ENCODE results near the gene SOD2.
"Not testable (repeated sequence)": the region's sequence is repeated elsewhere in the genome, so short reads cannot be mapped to it uniquely, and the experiment has no call there.

Gene SOD2

GRCh38 chr6:159726918-159727716 lies 34.1 kb upstream of the SOD2 start, which contains the start of gene WTAP:
Gene WTAP, plus strand, starts transcription at chr6:159727506. Its CDS starts 8,760 bp downstream, at chr6:159736266.
- Histone ChIP-seq H3K27me3 (ENCODE audit: insufficient read depth, low read length, poor library complexity) (no peaks in the 10 kb centered on the region), H3K27ac (ENCODE audit: low read length) (peak within 1 kb of the TSS; percentile 100), H3K36me3 (ENCODE audit: insufficient read depth, low read length) (peaks cover 38% of the 10 kb centered on the region), H3K79me2 (ENCODE audit: insufficient read depth, low read length) (peaks cover 98% of the 10 kb centered on the region), H3K4me3 (ENCODE audit: low read depth in 1 of 2, low read length in 2 of 2) (peak within 1 kb of the TSS; percentile 60 to 72), H3K4me2 (ENCODE audit: insufficient read depth, low read length) (peak within 1 kb of the TSS; percentile 94), H3K4me1 (ENCODE audit: insufficient read depth, low read length) (peaks cover 56% of the 10 kb centered on the region), H3K9ac (ENCODE audit: low read depth, low read length) (peak within 1 kb of the TSS; percentile 97), H2AFZ (ENCODE audit: low read depth, low read length) (peak within 1 kb of the TSS; percentile 89), H4K20me1 (ENCODE audit: insufficient read depth, low read length) (peaks cover 49% of the 10 kb centered on the region), H3K9me3 (ENCODE audit: insufficient read depth, low read length, severe bottlenecking) (no peaks in the 10 kb centered on the region)
- DNase-seq: peak; percentile 97
- TF ChIP-seq, protein P1, sequence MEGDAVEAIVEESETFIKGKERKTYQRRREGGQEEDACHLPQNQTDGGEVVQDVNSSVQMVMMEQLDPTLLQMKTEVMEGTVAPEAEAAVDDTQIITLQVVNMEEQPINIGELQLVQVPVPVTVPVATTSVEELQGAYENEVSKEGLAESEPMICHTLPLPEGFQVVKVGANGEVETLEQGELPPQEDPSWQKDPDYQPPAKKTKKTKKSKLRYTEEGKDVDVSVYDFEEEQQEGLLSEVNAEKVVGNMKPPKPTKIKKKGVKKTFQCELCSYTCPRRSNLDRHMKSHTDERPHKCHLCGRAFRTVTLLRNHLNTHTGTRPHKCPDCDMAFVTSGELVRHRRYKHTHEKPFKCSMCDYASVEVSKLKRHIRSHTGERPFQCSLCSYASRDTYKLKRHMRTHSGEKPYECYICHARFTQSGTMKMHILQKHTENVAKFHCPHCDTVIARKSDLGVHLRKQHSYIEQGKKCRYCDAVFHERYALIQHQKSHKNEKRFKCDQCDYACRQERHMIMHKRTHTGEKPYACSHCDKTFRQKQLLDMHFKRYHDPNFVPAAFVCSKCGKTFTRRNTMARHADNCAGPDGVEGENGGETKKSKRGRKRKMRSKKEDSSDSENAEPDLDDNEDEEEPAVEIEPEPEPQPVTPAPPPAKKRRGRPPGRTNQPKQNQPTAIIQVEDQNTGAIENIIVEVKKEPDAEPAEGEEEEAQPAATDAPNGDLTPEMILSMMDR (IDR thresholded peaks at IDR 0.05; ENCODE audit: borderline replicate concordance, extremely low read depth, low read length, poor library complexity, severe bottlenecking): no peak
- ATAC-seq (ENCODE audit: insufficient read depth, low read depth): peak; percentile 86

- Histone ChIP-seq H3K27me3 (ENCODE audit: insufficient read depth, low read length, poor library complexity) (no peaks in the 10 kb centered on the region), H3K36me3 (ENCODE audit: insufficient read depth, low read length) (peaks cover 35% of the 10 kb centered on the region), H4K20me1 (ENCODE audit: insufficient read depth, low read length) (peaks cover 42% of the 10 kb centered on the region), H3K9ac (ENCODE audit: low read depth, low read length) (peak overlapping the region; percentile 97), H2AFZ (ENCODE audit: low read depth, low read length) (peak overlapping the region; percentile 89), H3K9me3 (ENCODE audit: insufficient read depth, low read length, severe bottlenecking) (no peaks in the 10 kb centered on the region), H3K79me2 (ENCODE audit: insufficient read depth, low read length) (peaks cover 96% of the 10 kb centered on the region), H3K4me3 (ENCODE audit: low read depth in 1 of 2, low read length in 2 of 2) (peak overlapping the region; percentile 60 to 72), H3K4me1 (ENCODE audit: insufficient read depth, low read length) (peaks cover 51% of the 10 kb centered on the region), H3K27ac (ENCODE audit: low read length) (peak overlapping the region; percentile 100), H3K4me2 (ENCODE audit: insufficient read depth, low read length) (peak overlapping the region; percentile 75)
- DNase-seq (no peak), ATAC-seq (ENCODE audit: insufficient read depth, low read depth) (peak; percentile 43)
- TF ChIP-seq, protein P1 (IDR thresholded peaks at IDR 0.05; ENCODE audit: borderline replicate concordance, extremely low read depth, low read length, poor library complexity, severe bottlenecking): no peak
- no peak for TF ChIP-seq EZH2 (IDR thresholded peaks at IDR 0.05; ENCODE audit: borderline replicate concordance, low read depth, low read length, severe bottlenecking)
Measured at GRCh38 chr6:159726255-159726917, 33.3 kb upstream of the SOD2 start.

GRCh38 chr6:159725208-159725607 lies 32.2 kb upstream of the SOD2 start:
- not testable (repeated sequence) for H3K4me3 ChIP-seq (ENCODE audit: low read depth in 1 of 2, low read length in 2 of 2)

DNA sequence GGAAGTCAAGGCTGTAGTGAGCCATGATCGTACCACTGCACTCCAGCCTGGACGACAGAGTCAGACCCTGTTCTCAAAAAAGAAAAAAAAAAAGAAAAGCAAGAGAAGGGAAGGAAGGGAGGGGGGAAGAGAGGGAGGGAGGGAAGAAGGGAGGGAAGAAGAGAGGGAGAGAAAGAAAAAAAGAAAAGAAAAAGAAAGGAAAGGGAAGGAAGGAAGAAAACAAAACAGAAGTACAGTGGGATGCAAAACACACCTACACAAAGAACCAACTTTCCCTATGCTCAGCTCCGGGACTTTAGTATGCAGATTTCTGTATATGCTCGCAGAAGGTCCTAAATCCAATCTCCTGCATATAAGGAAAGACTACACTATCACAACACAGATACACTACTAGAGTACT lies 31.7 kb upstream of the SOD2 start:
- ATAC-seq (ENCODE audit: insufficient read depth, low read depth): no peak
- DNase-seq: no peak
- H3K4me3 ChIP-seq (ENCODE audit: low read depth in 1 of 2, low read length in 2 of 2): no peak overlapping the region
- TF ChIP-seq EZH2 (IDR thresholded peaks at IDR 0.05; ENCODE audit: borderline replicate concordance, low read depth, low read length, severe bottlenecking): no peak
- TF ChIP-seq, protein P1 (IDR thresholded peaks at IDR 0.05; ENCODE audit: borderline replicate concordance, extremely low read depth, low read length, poor library complexity, severe bottlenecking): no peak
- H3K36me3 ChIP-seq (ENCODE audit: insufficient read depth, low read length): peaks cover 22% of the 10 kb centered on the region
- H3K9me3 ChIP-seq (ENCODE audit: insufficient read depth, low read length, severe bottlenecking): no peaks in the 10 kb centered on the region
- no peak overlapping the region for H3K27ac ChIP-seq (ENCODE audit: low read length)
- no peaks in the 10 kb centered on the region for H3K27me3 ChIP-seq (ENCODE audit: insufficient read depth, low read length, poor library complexity)
- no peak overlapping the region for H2AFZ ChIP-seq (ENCODE audit: low read depth, low read length)
- H3K9ac ChIP-seq (ENCODE audit: low read depth, low read length): 0 out of 2 replicates have a peak overlapping the region, but pooled peaks have one; percentile 14
- H3K4me2 ChIP-seq (ENCODE audit: insufficient read depth, low read length): peak overlapping the region; percentile 75; the same call in 1 of the 2 replicates
- peaks cover 35% of the 10 kb centered on the region for H3K4me1 ChIP-seq (ENCODE audit: insufficient read depth, low read length)
- H4K20me1 ChIP-seq (ENCODE audit: insufficient read depth, low read length): peaks cover 27% of the 10 kb centered on the region
- peaks cover 80% of the 10 kb centered on the region for H3K79me2 ChIP-seq (ENCODE audit: insufficient read depth, low read length)

More at GRCh38 chr6:159725208-159725607, 32.2 kb upstream of the SOD2 start:
- not testable (repeated sequence) for DNase-seq; H2AFZ ChIP-seq (ENCODE audit: low read depth, low read length); ATAC-seq (ENCODE audit: insufficient read depth, low read depth); H3K9me3 ChIP-seq (ENCODE audit: insufficient read depth, low read length, severe bottlenecking); H3K27ac ChIP-seq (ENCODE audit: low read length); H3K27me3 ChIP-seq (ENCODE audit: insufficient read depth, low read length, poor library complexity)
- Histone ChIP-seq H4K20me1 (ENCODE audit: insufficient read depth, low read length) (peaks cover 31% of the 10 kb centered on the region), H3K4me2 (ENCODE audit: insufficient read depth, low read length) (peak overlapping the region; percentile 75; the same call in 1 of the 2 replicates), H3K36me3 (ENCODE audit: insufficient read depth, low read length) (peaks cover 25% of the 10 kb centered on the region), H3K79me2 (ENCODE audit: insufficient read depth, low read length) (peaks cover 84% of the 10 kb centered on the region), H3K4me1 (ENCODE audit: insufficient read depth, low read length) (peaks cover 39% of the 10 kb centered on the region), H3K9ac (ENCODE audit: low read depth, low read length) (0 out of 2 replicates have a peak overlapping the region, but pooled peaks have one; percentile 14)
